ENCODE data around the gene TRRAP. TPM values are rescaled to one million over a fixed set of nuclear protein-coding genes. Genes with fewer than 3 reads are reported as not detected.
A peak's percentile ranks its signal among the peaks of the same experiment; 100 is the strongest.

The TRRAP gene
- polyA plus RNA-seq, 10 donors = 19.1 to 30.0 (median 22.2) TPM

- DNase-seq = no peak
These were observed 126.6 kb downstream of the TRRAP start for GRCh38 chr7:99004781-99005500.

- DNase-seq = no peak
These were observed 127.4 kb downstream of the TRRAP start for GRCh38 chr7:99005776-99006175.

- no peak for DNase-seq
These were observed 128.6 kb downstream of the TRRAP start for GRCh38 chr7:99006739-99007424.

- no peak for DNase-seq
These were observed 129.9 kb downstream of the TRRAP start for GRCh38 chr7:99008181-99008631.

- DNase-seq = no peak
These were observed 130.7 kb downstream of the TRRAP start for GRCh38 chr7:99008921-99009530.

- no peak for DNase-seq
These were observed 131.9 kb downstream of the TRRAP start for GRCh38 chr7:99010281-99010680.

GRCh38 chr7:99011341-99011705 lies 133.0 kb downstream of the TRRAP start:
- no peak for DNase-seq

GRCh38 chr7:99011706-99012404 lies 133.5 kb downstream of the TRRAP start:
- DNase-seq = no peak

- DNase-seq = no peak
These were observed 134.4 kb downstream of the TRRAP start for GRCh38 chr7:99012722-99013121.

GRCh38 chr7:99013266-99014112 lies 135.2 kb downstream of the TRRAP start:
- no peak for DNase-seq

GRCh38 chr7:99014113-99014985 lies 136.0 kb downstream of the TRRAP start:
- DNase-seq = no peak

GRCh38 chr7:99016196-99016595 lies 137.9 kb downstream of the TRRAP start:
- no peak for DNase-seq

GRCh38 chr7:99019523-99020412 lies 141.4 kb downstream of the TRRAP start:
- peak in 2 of 3 donors; percentile 46 to 64 for DNase-seq

- DNase-seq = no peak
These were observed 142.0 kb downstream of the TRRAP start for GRCh38 chr7:99020413-99020715.

- DNase-seq = no peak
These were observed 143.7 kb downstream of the TRRAP start for GRCh38 chr7:99021941-99022560.

- DNase-seq = peak in 1 of 3 donors; percentile 15
These were observed 145.7 kb downstream of the TRRAP start for GRCh38 chr7:99024066-99024465.

GRCh38 chr7:99027241-99027640 lies 148.9 kb downstream of the TRRAP start:
- DNase-seq = no peak

- DNase-seq = no peak
These were observed 149.5 kb downstream of the TRRAP start for GRCh38 chr7:99027841-99028240.
